HUES64 (cell line): Measurements from ENCODE around the gene SLC8A1.

Source experiments
- H3K27ac ChIP-seq: 2 replicates; pipeline ENCODE4 v1.7.0; 2013; ENCODE audit warnings: low read depth, low read length, inconsistent platforms
- H3K27me3 ChIP-seq: 2 replicates; pipeline ENCODE4 v1.6.1; 2013; ENCODE audit warnings: mild to moderate bottlenecking, low read length; ENCODE audit not compliant: insufficient read depth
- H3K36me3 ChIP-seq: 2 replicates; pipeline ENCODE4 v1.6.1; 2013; ENCODE audit warnings: mild to moderate bottlenecking, low read length; ENCODE audit not compliant: insufficient read depth
- H3K4me1 ChIP-seq: 2 replicates; pipeline ENCODE4 v1.6.1; 2013; ENCODE audit warnings: mild to moderate bottlenecking, low read length, moderate library complexity; ENCODE audit not compliant: insufficient read depth
- H3K4me3 ChIP-seq: 2 replicates; pipeline ENCODE4 v1.5.1; 2013; ENCODE audit warnings: mild to moderate bottlenecking, low read length, moderate library complexity
- H3K9ac ChIP-seq: 2 replicates; pipeline ENCODE4 v1.6.1; 2013; ENCODE audit warnings: mild to moderate bottlenecking, low read depth, low read length
- H3K9me3 ChIP-seq: 2 replicates; pipeline ENCODE4 v1.6.1; 2013; ENCODE audit warnings: low read depth, low read length; ENCODE audit not compliant: insufficient read depth
- WGBS: fragments of 150-250, 120-280 bp; methylation state at CpG from one replicate; pipeline ENCODE4 v1.1.7; 2013; ENCODE audit warnings: missing lambda C conversion rate; 5-methylcytosine and 5-hydroxymethylcytosine counted together

SLC8A1 gene

DNA sequence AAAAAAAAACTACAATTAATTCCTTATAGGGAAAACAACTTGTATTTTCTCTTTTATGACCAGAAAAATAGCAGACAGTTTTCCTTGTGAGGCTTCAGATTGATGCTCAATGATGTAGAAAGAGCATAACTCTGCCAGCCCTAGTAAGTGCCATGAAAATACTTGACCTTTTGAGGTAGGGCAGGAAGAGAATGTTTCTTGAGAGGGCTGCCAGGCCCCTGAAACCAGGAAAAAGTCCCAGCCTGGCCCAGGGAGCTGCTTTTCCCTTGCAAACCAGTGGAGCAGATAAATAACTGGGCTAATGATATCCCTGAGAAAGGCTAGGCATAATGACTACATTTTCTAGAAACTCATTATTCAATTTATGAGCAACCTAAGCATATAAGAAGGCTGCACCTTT, 126.8 kb downstream of the SLC8A1 start:
- no peak overlapping the region for H3K9ac ChIP-seq
- no peaks in the 10 kb centered on the region for H3K9me3 ChIP-seq
- no peak overlapping the region for H3K27ac ChIP-seq
- no peaks in the 10 kb centered on the region for H3K36me3 ChIP-seq
- no peaks in the 10 kb centered on the region for H3K27me3 ChIP-seq
- no peak overlapping the region for H3K4me3 ChIP-seq
- no peaks in the 10 kb centered on the region for H3K4me1 ChIP-seq

DNA sequence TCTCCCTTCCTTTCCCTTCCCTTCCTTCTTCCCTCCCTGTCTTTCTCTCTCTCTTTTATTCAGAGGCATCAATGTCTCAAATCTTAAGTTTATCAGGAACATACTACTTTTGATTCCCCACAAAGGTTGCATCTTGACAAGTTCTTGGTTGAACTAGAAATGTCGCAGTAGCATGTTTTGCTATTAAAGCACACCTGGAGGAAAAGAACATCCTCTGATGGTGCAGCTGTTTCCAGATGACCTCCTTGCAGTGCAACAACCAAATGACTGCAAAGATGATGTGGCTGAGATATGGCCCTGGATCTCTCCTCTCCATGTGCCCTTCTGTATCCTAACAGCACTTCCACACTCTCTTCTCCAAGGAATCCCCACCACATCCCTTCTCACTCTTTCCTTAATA, 127.2 kb downstream of the SLC8A1 start:
- WGBS: 97% methylated on average over 1 of the region's 1 CpG
- H3K4me3 ChIP-seq: no peak overlapping the region
- H3K9me3 ChIP-seq: no peaks in the 10 kb centered on the region
- H3K27me3 ChIP-seq: no peaks in the 10 kb centered on the region
- no peaks in the 10 kb centered on the region for H3K36me3 ChIP-seq
- H3K4me1 ChIP-seq: no peaks in the 10 kb centered on the region
- no peak overlapping the region for H3K9ac ChIP-seq
- no peak overlapping the region for H3K27ac ChIP-seq

DNA sequence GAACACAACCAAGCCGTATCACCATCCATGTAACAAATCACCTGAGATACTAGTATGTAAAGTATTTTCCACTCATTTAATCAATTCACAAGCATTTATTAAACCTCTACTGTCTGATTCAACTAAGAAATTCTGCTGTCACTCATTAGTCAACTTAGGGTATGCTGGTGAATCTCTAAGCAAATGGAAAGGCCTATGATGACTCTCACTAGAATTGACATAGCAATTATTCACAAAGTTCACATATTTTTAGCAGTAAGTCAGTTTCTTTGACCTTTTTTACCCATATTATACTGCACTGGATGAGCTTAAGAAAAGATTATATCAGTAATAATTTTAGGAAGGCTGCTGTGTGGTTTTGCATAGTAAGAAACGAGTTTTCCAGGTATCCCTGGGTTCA, 130.1 kb downstream of the SLC8A1 start:
- Histone ChIP-seq H3K27ac (no peak overlapping the region), H3K4me1 (no peaks in the 10 kb centered on the region; the same call in 1 of the 2 replicates), H3K27me3 (no peaks in the 10 kb centered on the region), H3K4me3 (no peak overlapping the region), H3K9ac (no peak overlapping the region), H3K9me3 (no peaks in the 10 kb centered on the region), H3K36me3 (no peaks in the 10 kb centered on the region)
- WGBS: 100% methylated on average over 2 of the region's 2 CpGs

DNA sequence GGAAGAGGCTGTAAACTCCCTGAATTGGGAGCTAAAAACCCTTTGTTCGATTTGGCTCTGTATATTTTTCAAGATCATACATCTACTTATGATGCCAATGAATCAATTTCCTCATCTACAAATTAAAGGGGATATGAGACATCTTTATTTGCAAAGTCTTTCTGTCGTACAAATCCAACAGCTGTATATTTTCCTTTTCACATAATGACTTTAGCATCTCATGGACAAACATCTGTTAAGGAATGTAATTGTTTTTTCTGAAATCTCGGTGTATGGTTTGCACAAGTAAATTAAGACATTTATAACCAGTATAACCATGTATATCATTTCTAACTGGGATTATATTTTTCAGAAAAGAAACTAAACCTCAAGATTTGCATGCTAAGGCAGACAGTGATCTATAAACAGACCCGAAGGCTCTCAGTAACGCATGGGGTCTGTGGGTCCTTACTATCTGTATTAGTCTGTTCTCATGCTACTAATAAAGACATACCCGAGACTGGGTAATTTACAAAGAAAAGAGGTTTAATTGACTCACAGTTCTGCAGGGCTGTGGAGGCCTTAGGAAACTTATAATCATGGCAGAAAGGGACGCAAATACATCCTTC, 130.8 kb downstream of the SLC8A1 start:
- Histone ChIP-seq H3K27me3 (no peaks in the 10 kb centered on the region), H3K4me1 (no peaks in the 10 kb centered on the region; the same call in 1 of the 2 replicates), H3K27ac (no peak overlapping the region), H3K36me3 (no peaks in the 10 kb centered on the region), H3K4me3 (no peak overlapping the region), H3K9ac (no peak overlapping the region), H3K9me3 (no peaks in the 10 kb centered on the region)
- WGBS: 94% methylated on average over 5 of the region's 7 CpGs

DNA sequence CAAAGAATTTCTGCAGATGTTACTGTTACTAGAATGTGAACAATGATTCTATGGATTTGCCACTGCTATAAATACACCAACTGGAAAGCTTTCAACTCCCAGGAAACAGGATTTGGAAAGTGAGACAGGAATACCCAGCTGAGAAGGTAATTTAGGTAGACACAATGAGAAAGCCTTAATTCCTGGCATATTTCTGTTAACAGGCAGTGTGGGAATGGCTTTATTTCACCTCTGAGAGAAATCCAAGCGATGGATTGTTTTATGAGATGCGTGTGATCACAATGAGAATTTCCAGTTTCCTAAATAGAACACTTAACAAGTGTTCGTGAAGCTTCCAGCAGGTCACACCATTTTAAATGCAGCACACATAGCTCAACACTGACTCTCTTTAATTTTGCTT, 133.0 kb downstream of the SLC8A1 start:
- WGBS: 65% methylated on average over 3 of the region's 3 CpGs
- Histone ChIP-seq H3K4me3 (no peak overlapping the region), H3K36me3 (no peaks in the 10 kb centered on the region), H3K27me3 (no peaks in the 10 kb centered on the region), H3K4me1 (no peaks in the 10 kb centered on the region; the same call in 1 of the 2 replicates), H3K9me3 (peaks cover 12% of the 10 kb centered on the region), H3K27ac (no peak overlapping the region), H3K9ac (no peak overlapping the region)

DNA sequence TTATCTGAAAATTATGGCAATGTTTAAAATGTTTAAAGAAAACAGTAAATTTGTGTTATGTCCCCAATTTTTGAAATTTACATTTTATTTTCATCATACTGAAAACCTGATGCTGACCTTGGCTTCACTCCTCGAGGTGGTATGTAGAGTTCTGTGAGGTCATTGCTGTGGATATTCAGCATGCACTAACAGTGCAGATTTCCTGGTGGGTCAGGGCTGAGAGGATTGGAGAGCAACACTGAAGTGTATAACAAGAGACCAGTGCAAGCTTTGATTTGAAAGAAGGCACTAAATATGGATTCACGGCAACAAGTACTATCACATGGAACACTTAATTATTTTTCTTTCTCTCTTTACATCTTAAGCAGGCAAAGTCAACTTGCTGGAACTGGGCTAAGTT, 134.1 kb downstream of the SLC8A1 start:
- no peak overlapping the region for H3K4me3 ChIP-seq
- WGBS: 98% methylated on average over 2 of the region's 2 CpGs
- peaks cover 17% of the 10 kb centered on the region for H3K9me3 ChIP-seq
- H3K36me3 ChIP-seq: no peaks in the 10 kb centered on the region
- H3K27ac ChIP-seq: no peak overlapping the region
- no peaks in the 10 kb centered on the region; the same call in 1 of the 2 replicates for H3K4me1 ChIP-seq
- no peak overlapping the region for H3K9ac ChIP-seq
- no peaks in the 10 kb centered on the region for H3K27me3 ChIP-seq

DNA sequence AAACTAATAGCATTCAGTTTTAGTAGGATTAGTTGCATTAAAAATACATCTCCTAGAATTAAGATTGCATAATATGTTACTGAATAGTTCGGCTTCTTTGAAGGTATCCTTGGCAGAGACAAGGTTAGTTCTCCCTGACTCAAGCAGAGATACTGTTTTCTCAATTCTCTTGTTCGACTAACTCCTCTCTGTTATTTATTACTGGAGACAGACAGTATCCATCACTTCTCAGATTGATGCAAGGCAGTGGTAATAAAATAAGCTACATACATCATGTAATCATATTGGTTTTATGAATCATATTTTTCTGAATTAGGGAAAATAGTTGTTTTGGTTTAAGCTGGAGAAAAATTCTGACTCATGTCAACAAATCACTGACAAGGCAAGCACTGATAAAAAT, 134.8 kb downstream of the SLC8A1 start:
- Histone ChIP-seq H3K4me3 (no peak overlapping the region), H3K9me3 (peaks cover 17% of the 10 kb centered on the region), H3K9ac (no peak overlapping the region), H3K27me3 (no peaks in the 10 kb centered on the region), H3K4me1 (no peaks in the 10 kb centered on the region; the same call in 1 of the 2 replicates), H3K36me3 (no peaks in the 10 kb centered on the region), H3K27ac (no peak overlapping the region)
- WGBS: 83% methylated on average over 2 of the region's 2 CpGs

DNA sequence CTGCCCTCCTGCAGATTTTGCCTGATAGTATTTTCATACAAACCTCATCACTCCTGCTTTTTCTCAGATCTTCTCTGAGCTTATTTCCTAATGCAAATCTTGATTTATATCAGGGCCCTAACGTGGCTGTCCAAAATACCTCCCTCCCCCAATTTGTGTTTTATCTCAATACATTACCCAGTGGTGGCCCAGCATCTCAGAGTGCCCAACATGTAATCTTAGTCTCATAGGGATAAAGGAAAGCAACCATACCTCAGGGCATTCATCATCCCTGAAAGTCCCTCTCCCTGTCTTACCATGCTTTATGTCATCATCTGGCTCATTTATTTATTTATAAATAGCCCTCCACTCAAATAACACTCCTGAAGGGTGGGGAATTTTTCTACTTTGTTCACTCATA, 135.3 kb downstream of the SLC8A1 start:
- Histone ChIP-seq H3K9me3 (peaks cover 17% of the 10 kb centered on the region), H3K4me1 (no peaks in the 10 kb centered on the region; the same call in 1 of the 2 replicates), H3K27ac (no peak overlapping the region), H3K36me3 (no peaks in the 10 kb centered on the region), H3K27me3 (no peaks in the 10 kb centered on the region), H3K4me3 (no peak overlapping the region), H3K9ac (no peak overlapping the region)
- WGBS: 95% methylated on average over 1 of the region's 1 CpG

DNA sequence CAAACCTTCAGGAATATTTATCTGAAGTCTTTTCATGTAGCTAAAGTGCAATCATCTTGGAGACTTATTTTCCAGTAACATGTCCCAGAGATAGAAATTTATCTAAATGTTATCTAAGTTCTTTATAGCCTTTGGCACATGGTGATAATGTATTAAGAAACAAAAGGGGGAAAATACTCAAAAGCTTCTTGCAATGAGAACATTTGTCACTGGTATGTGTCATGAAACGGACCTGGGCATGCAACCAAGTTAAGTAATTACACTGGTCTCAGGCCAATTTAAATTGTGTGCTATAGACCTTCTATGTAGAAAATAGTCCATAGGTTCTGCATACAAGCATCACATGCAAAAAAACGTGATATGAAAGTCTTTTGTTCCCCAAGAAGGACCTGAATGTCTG, 136.2 kb downstream of the SLC8A1 start:
- 91% methylated on average over 2 of the region's 2 CpGs for whole genome bisulfite sequencing
- Histone ChIP-seq H3K27me3 (no peaks in the 10 kb centered on the region), H3K36me3 (no peaks in the 10 kb centered on the region), H3K4me1 (no peaks in the 10 kb centered on the region; the same call in 1 of the 2 replicates), H3K27ac (no peak overlapping the region), H3K9ac (no peak overlapping the region), H3K9me3 (peaks cover 17% of the 10 kb centered on the region), H3K4me3 (no peak overlapping the region)

DNA sequence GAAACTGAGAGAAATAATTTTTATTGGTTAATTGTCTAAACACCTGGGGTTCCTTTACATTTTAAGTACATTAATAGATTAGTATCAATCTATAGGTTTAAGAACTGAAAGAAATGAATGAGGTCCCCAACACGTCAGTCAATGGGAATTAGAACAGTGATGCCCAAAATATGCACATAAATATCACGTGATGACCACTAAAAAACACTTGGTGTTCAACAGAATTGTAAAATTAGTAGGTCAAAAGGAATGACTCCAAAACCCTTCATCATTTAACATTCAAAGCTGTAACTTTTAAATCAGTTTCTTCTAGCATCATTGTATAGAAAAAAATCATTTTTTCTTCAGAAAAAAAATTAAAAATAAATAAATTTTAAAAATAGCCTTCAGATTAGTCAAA, 140.9 kb downstream of the SLC8A1 start:
- Histone ChIP-seq H3K4me1 (no peaks in the 10 kb centered on the region), H3K27ac (no peak overlapping the region), H3K9me3 (peaks cover 17% of the 10 kb centered on the region), H3K9ac (no peak overlapping the region), H3K4me3 (no peak overlapping the region), H3K27me3 (no peaks in the 10 kb centered on the region), H3K36me3 (no peaks in the 10 kb centered on the region)
- WGBS: 50% methylated on average over 2 of the region's 2 CpGs

DNA sequence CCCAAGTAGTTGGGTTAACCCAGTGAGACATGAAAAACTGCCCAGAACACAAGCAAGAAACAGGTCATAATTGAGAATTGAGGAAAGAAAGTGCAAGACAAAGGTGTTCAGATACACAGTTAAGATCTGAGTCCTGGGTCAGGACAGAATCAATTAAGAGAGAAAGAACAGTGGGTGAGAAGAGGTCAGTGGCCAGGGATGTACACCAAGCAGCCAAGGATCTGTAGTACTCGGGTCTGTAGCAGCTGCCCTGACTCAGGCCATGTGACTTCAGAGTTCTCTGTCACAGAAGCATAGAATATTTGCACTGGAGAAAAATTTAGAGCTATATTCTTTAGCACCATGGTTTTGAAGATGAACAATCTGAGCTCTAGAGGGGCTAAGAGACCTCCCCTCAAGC, 141.6 kb downstream of the SLC8A1 start:
- H3K4me1 ChIP-seq: no peaks in the 10 kb centered on the region
- no peak overlapping the region for H3K27ac ChIP-seq
- no peaks in the 10 kb centered on the region for H3K27me3 ChIP-seq
- 88% methylated on average over 1 of the region's 1 CpG for WGBS
- H3K4me3 ChIP-seq: no peak overlapping the region
- no peaks in the 10 kb centered on the region for H3K36me3 ChIP-seq
- peaks cover 17% of the 10 kb centered on the region for H3K9me3 ChIP-seq
- H3K9ac ChIP-seq: no peak overlapping the region

DNA sequence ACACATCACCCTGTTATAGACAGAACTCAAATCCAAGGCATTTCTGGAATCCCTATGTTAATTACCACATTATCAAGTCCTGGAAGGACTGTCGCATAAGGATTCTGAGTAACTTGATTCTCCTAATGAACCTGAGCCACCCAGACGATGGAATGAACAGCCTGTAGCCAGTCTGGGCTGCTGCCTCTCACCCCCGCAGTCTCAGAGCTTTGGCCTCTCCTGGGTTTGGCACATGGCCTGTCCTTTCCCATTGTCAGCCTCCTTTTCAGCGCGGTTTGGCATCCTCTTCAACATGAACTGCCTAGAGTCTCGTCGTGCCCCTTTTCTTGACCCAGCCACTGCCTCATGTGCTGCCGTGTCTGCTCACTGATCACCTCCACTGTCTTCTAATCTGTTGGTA, 147.6 kb downstream of the SLC8A1 start:
- 75% methylated on average over 8 of the region's 8 CpGs for WGBS
- Histone ChIP-seq H3K27me3 (no peaks in the 10 kb centered on the region), H3K4me3 (no peak overlapping the region)

More for the DNA sequence above, 147.6 kb downstream of the SLC8A1 start:
- Histone ChIP-seq H3K27ac (no peak overlapping the region), H3K36me3 (no peaks in the 10 kb centered on the region), H3K4me1 (no peaks in the 10 kb centered on the region), H3K9ac (no peak overlapping the region), H3K9me3 (no peaks in the 10 kb centered on the region)
